ENCODE measurements around the gene MAP3K20.
"Not testable (repeated sequence)": the region's sequence is repeated elsewhere in the genome, so short reads cannot be mapped to it uniquely, and the experiment has no call there.

The MAP3K20 gene

DNA sequence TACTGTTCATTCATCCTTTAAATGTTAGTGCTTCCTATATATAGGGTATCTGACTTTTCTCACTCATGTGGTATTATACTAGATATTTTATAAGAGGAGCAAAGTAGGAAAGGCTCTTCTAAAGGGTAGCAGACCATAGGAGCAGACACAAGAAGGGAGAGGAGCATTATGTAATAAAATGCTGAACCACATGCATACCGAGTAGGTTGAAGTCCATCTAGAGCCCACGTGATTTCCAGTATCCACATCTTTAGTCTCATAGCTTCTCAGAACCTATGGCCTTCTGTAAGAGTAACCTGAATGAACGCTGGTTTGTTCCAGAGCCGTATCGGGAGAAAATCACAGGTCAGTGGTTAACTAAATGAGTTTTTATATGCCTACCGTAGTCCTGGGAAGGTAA, 85.9 kb downstream of the MAP3K20 start:
- DNase-seq (ENCODE audit: low read depth): no peak

DNA sequence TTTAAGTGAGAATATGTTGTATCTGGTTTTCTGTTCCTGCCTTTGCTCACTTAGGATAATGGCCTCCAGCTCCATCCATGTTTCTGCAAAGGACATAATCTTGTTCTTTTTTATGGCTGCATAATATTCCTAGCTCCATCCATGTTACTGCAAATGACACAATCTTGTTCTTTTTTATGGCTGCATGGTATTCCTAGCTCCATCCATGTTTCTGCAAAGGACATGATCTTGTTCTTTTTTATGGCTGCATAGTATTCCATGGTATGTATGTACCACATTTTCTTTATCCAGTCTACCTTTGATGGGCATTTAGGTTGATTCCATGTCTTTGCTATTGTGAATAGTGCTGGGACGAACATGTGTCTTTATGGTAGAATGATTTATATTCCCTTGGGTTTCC, 87.7 kb downstream of the MAP3K20 start:
- not testable (repeated sequence) for DNase-seq (ENCODE audit: low read depth)

DNA sequence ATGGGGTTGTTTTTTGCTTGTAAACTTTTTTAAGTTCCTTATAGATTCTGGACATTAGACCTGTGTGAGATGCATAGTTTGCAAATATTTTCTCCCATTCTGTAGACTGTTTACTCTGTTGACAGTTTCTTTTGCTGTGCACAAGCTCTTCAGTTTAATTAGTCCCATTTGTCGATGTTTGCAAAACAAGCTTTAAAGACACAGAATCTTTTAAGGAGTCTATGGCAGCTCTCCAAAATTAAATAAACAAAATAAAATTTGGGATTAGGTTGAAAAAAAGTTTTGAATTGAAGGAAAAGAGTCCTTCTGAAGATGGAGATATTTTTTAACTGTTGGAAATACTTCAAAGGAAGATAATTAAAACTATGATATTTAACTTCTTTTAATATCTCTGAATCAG, 88.8 kb downstream of the MAP3K20 start:
- no peak for DNase-seq (ENCODE audit: low read depth)

DNA sequence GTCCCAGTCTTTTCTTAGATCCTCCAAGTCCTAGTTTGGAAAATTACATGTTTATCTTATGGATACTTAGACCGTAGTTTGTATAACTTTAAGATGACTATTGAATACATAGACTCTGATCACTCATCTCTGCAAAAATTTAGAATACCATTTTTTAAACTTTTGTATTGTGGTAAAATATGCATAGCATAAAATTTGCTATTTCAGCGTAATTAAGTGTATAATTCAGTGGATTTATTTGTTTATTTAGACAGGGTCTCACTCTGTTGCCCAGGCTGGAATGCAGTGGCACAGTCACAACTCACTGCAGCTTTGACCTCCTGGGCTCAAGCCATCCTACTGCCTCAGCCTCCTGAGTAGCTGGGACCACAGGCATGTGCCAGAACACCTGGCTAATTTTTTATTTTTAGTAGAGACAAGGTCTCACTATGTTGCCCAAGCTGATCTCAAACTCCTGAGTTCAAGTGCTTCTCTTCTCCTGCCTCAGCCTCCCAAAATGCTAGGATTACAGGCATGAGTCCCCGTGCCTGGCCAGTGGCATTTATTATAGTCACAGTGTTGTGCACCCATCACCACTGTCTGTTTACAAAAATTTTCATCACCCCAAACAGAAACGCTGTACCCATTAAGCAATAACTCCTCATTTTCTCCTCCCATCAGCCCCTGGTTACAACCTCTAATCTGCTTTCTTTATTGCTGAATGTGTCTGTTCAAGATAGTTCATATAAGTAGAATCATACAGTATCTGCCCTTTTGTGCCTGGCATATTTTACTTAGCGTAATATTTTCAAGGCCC, 90.0 kb downstream of the MAP3K20 start:
- DNase-seq (ENCODE audit: low read depth): no peak

DNA sequence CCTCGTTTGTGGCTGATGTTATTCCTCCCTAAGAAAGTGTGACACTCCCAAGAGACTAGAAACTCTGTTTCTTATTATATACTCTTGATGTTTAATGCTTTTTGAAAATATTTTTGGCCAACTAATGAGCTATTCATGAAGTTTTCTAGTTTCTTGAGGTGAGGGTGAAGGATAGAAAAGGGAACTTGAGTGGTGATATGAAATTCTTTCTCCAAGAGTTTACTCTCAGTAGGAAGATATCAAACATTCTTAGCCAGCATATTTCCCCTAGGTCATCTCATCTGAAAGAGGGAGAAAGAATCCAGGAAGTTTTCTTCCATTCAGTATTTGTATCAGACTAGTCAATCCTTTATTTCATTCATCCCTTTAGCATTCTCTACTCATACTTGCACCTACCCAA, 95.7 kb downstream of the MAP3K20 start:
- DNase-seq (ENCODE audit: low read depth): no peak

DNA sequence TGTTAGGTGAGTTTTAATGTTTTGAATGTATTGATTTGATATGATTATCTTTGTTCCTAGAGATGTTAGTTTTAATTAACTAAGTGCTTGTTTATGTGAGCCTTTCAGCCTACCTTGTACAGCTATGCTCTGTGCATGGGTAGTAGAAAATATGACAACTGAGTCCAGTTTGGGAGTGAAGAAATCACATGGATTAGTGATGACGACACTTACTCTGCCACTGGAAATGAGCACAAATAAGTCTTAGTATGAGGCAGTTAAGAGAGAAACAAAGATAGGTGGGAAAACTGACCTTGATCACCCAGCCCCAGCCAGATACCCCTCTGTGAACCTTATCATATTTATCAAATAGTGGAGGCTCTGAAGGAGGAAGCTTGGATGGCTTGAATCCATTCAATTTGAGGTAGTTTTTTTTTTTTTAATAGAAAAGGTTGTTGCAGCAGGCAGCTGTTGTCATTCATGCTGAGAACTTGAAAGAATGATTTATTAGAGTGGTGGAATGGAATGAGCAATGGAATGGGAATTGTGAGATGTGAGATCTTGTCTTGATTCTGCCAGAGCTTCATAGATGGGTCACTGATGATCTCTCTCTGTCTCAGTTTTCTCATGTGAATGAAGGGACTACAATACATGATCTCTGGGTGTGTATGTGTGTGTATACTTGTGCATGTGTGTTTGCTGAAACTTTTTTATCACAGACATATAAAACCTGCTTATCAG, 96.4 kb downstream of the MAP3K20 start:
- DNase-seq (ENCODE audit: low read depth): no peak

DNA sequence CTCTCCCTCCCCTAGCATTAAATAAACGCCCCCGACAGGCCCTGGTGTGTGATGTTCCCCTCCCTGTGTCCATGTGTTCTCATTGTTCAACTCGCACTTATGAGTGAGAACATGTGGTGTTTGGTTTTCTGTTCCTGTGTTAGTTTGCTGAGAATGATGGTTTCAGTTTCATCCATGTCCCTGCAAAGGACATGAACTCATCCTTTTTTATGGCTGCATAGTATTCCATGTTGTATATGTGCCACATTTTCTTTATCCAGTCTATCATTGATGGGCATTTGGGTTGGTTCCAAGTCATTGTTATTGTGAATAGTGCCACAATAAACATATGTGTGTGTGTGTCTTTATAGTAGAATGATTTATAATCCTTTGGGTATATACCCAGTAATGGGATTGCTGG, 98.7 kb downstream of the MAP3K20 start:
- DNase-seq (ENCODE audit: low read depth): not testable (repeated sequence)

DNA sequence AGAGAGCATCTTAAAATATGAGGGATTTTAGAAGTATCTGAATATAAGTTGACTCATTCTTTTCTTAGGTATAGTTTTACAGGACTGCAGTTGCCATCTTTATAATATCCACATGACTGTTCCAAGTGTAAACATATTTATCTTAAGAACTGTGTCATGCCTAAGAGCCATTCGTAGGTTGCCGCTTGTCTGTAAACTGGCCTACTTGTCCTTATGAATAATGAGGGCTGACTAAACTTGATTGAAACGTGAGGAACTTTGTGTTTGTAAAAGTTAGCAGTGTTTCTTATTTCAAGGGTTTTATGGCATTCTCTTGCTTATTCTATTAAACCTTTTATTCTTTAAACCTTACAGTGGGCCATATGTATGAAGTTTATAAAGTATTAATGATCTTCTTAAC, 99.6 kb downstream of the MAP3K20 start:
- no peak for DNase-seq (ENCODE audit: low read depth)

DNA sequence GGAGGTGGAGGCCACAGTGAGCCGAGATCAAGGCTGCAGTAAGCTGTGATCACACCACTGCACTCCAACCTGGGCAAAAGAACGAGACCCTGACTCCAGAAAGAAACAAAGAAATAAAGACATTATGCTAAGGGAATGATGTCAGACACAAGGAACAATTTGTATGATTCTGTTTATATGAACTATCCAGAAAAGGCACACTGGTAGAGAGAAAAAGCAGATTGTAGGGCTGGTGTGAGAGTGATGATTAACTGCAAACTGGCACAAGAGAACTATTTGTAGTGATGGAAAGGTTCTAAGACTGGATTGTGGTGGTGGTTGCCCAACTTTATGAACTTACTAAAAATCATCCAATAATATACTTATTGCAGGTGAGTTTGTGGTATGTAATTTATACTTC, 106.3 kb downstream of the MAP3K20 start:
- no peak for DNase-seq (ENCODE audit: low read depth)

DNA sequence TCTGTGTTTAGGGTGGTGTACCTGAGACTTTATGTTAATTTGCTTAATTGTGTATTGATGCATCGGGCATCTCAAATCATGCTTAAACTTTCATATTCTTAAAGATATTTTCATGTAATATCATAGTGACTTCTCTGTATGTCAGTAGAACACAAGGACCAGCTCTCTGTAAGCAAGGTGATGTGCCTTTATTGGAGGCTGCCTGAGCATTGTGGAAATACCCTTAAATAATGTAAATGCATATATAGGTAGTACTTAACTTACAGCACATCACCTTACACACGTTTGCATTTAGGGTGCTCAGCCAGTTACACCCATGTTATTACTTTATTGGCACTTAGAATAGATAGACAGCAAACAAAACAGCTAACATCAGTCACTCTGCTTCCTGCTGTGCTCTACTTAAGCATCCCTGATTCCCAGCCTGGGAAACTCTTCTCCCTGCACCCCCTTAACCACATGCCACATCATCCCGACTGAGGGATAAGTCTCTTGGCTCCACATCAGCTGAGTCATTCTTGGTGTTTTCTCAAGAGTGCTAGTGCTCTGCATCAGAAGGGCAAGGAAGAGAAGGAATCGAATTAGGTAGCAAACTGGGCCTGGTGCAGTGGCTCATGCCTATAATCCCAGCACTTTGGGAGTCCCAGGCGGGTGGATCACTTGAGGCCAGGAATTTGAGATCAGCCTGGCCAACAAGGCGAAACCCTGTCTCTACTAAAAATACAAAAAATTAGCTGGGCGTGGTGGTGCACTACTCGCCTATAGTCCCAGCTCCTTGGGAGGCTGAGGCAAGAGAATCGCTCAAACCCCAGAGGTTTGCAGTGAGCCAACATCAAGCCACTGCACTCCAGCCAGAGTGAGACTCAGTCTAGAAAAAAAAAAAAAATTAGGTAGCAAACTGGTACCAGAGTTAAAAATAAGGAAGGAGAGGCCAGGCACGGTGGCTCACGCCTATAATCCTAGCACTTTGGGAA, 108.7 kb downstream of the MAP3K20 start:
- DNase-seq (ENCODE audit: low read depth): no peak

DNA sequence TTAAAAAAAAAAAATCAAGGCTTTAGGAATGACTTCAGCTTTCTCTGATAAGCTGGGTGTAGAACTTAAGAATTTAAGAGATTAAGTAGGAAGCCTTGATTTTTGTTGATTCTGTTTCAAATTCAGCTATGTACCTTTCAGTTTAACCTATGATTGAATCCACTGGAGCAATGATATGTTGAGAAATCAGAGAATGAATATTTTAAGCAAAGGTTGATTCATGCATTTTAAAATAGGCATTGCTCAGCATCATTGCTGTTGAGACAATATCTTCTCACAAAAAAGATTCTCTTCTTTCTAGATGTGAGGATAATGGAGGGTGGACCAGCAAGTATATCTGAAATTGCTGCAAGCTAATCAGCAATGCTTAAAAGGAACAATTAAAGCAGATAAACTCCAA, 109.8 kb downstream of the MAP3K20 start:
- no peak for DNase-seq (ENCODE audit: low read depth)

DNA sequence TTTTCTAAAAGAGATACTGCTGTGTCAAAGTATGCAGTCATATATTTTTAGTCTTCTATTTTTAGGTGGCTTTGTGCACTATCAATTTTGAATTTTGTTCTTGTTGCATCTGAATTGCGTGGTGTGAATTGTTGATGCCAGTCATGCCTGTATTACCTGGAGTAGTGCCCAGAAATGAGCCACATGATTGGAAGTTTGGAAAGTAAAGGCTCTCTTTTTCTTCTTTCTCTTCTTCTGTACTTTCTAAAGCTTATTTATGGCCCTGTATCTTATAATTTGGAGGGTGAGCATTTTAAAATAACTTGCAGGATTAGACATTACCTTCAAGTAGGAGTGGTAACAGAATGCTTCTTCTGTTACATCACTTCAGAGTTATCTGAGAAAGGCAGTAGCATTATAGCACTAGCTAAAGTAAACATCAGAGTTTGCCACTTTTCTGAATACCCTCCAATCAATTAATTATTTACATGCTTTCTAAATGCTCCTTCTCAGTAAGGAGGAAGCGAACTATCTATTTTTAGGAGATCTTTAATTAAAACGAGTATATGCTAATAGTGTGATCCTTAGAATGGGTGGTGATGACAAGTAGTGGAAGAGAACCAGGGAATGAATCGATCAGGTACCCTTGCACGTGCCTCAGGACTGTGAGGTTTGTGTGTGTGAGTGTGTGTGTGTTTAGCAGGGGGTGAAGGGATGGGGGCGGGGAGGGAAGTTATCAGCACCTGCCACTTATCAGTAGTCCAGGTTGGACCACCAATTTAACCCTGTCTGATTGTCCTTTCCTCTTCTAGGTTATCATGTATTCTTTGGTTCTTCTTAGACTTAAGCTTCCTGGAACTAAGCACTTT, 112.5 kb downstream of the MAP3K20 start:
- DNase-seq (ENCODE audit: low read depth): no peak

DNA sequence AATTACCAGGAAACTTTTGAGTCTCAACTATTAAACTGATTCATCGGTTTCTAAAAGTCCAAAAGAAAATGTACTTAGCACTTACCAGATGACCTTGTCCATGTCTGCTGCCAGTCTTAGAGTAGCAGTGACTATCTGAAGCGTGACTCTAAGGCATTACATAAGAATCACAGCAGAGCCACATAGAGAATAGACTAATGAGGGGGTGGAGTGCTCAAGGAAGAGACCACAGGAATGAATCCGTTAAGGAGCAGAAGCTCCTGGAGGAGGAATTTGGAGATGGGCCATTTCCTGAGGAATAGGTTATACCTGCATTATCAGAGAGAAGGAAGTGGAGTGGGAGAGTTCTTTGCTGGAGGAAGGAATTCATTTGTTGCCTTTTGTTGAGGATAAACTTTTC, 116.0 kb downstream of the MAP3K20 start:
- DNase-seq (ENCODE audit: low read depth): no peak

DNA sequence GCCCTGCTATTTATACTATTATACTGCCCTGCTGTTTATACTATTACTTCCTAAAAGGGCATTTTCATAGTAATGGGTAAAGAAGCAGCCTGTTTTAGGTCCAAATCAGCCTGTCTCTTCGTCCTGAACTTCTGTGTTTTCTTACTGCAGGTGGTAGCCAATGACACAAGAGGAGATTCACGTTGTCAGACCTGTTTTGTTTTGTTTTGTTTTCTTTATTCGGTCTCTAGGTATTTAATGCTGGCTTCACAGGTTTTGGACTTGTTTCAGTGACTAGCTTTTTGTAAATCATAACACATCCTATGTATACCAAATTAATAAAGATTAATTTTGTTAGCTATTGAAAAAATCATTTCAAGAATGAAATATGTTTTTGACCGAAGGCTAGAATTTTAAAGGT, 116.4 kb downstream of the MAP3K20 start:
- DNase-seq (ENCODE audit: low read depth): no peak

DNA sequence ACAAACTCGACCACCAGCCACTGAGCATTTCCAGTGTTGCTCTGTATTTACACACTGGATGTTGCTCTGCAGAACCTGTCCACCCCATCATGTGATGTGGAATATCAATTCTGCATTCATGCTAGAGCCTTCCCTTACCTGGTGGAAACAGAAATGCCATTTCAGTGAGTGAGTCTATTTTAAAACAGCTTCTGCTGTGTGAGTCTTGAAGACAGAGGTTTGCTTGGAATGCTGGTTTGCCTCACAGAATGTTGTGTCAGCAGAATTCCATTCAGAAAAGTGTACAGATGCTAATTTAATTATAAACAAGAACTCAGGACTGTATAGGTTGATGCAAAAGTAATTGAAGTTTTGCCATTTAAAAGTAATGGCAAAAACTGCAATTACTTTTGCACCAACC, 118.3 kb downstream of the MAP3K20 start:
- DNase-seq (ENCODE audit: low read depth): no peak

DNA sequence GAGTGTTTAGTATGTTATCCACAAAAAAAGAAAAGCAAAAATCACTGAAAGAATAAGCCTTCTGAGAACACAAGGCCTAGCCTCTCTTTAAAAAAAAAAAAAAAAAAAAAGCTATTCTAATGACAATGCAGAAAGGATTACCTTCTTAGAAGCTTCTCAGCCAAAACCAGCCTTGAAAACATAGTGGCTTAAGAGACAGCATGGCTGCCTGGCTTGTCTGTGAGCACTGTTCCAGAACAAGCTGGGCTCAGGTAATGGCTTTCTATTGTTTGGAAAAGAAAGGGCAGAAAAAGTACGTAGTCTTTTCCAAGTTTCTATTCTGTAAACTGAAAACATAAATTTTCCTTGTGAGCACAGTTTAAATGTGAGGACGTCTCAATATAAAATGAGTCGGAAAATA, 119.5 kb downstream of the MAP3K20 start:
- no peak for DNase-seq (ENCODE audit: low read depth)

DNA sequence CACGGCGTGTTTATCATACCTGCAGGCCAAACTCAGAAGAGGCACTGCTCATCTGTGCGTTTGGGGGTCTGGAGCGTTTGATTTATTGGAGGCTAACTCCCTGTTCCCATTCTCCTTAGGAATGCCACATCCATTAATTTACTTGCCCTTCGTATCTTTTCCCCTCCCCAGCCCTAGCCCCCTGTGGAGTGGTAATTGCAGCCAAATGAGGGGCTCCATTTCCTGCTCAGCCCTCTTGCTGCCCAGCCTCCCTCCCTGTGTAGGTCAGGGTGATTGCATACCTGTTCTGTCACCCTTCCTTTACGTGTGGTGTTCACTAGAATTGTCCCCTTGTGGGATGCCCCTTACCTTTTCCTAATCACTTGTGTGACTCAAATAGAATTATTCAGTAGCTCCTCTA, 120.4 kb downstream of the MAP3K20 start:
- no peak for DNase-seq (ENCODE audit: low read depth)

DNA sequence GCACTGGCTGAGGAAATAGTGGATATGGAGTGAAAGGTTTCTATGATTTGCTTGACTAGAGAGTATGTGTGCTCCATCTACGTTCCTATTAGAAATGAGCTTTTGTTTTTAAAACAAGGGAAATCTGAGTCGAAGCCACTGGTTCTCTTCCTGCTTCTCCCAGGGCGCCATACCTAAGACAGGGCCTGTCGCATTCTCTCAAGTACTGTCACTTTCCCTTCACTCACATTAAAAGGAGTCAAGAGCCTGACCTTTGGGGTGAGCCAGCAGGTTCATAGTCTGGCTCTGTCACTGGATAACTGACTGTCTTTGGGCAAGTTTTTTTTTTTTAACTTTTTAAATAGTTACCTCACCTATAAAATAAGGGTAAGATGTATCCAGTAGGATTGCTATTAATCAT, 121.0 kb downstream of the MAP3K20 start:
- DNase-seq (ENCODE audit: low read depth): no peak

DNA sequence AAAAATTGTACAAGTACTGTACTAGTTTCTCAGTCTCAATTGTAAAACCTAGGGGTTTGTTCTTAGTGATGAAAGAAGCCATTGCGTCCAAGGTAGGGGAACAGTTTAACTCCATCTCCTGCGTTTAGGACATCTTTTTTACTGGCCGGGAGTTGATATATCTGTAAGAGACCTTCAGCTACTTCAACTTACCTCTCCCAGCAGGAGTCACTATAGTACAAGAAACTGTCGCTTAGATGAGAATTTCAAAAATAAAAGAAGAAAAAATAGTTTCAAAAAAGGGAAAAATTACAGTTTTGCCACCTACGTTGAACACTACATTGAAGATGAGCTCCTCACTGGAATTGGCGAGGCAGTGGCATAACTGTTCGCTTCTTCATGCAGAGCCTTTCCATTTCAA, 122.7 kb downstream of the MAP3K20 start:
- DNase-seq (ENCODE audit: low read depth): no peak

DNA sequence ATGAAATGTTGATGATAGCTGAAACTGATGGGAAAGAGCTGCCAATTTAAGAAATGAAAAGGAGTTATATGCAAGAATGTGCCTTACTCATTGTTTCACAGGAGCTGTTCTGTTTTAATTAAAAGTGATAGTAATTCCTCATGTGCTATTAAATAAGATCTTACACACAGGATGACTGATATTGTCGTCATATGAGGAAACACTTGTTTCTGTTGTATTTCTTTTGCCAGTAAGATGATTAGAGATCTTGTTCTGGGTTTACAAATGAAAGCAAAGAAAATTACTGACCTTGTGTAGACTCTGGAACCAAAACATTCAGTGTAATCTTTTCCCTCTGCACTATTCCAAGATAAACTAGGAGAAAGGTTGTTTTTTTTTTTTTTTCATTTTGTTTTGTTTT, 123.6 kb downstream of the MAP3K20 start:
- no peak for DNase-seq (ENCODE audit: low read depth)

DNA sequence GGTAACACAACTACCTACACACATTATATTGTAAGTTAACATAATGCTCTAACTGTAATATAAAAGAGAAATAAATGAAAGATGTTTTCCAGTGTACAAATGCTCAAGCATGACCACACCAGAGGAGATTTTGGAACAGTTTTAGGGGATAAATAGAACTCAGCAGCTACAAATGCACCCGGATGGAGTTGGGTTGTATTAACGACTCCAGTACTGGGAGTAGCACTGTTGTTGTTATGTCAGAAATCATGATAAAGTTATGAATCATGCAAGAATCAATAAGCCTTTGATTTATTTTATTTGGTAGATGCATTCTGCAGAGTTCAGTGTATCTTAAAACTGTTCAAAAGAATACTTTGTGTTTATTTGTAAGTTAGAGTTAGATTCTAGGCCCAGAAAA, 126.9 kb downstream of the MAP3K20 start:
- DNase-seq (ENCODE audit: low read depth): no peak

DNA sequence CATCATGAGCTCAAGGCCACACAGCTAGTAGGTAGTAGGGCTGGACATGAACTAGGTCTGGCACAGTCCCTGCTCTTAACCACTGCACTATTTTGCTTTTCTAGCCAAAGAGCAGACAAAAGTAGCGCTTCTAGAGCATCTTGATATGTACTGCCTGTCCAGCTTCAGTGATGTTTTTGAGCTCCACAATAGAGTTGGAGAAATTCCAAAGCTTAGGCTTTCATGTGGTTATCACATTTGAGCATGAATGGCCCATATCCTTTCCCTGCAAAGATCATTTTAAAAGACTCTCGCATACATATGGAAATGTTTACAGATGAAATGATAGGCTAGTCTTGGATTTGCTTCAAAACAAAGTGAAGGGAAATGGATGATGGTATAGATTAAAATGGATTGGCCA, 128.7 kb downstream of the MAP3K20 start:
- no peak for DNase-seq (ENCODE audit: low read depth)
